ENCODE results near the gene SDF4. TPM values are rescaled to one million over a fixed set of nuclear protein-coding genes. Genes with fewer than 3 reads are reported as not detected.

The SDF4 gene
- total and polyA plus RNA-seq, 2 of the 4 experiments (the other 2 are of a cell fraction): 57.0 to 250 TPM

DNA sequence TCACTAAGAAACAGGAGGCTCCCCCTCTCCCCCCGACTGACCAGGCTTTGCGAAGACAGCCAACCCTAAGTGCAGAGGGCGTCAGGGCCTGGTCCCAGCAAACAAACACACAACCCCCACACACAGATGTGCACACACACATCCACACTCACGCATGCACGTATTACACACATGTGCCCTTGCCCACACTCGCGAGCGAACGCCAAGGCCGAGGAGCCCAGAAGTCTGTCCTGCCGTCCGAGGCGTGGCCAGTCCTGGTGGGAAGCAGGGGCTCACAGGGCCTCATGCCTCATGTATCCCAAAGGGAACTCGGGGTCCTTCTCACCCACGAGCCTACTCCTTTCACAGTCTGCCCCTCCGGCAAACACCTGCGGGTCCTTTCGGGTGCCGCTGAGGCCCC lies 2.0 kb downstream of the SDF4 start (continued):
- TF ChIP-seq CEBPB (IDR thresholded peaks at IDR 0.05; ENCODE audit: low read depth, low read length): no peak
- no peak for TF ChIP-seq CHD1 (IDR thresholded peaks at IDR 0.05; ENCODE audit: low read depth, low read length)
- TF ChIP-seq RFX5 (IDR thresholded peaks at IDR 0.05; ENCODE audit: low read depth, low read length): no peak
- no peak for TF ChIP-seq BHLHE40 (IDR thresholded peaks at IDR 0.05; ENCODE audit: low read depth, low read length)
- no peak for TF ChIP-seq RAD21 (IDR thresholded peaks at IDR 0.05; ENCODE audit: low read length)
- TF ChIP-seq SMC3 (IDR thresholded peaks at IDR 0.05; ENCODE audit: low read depth, low read length): no peak

DNA sequence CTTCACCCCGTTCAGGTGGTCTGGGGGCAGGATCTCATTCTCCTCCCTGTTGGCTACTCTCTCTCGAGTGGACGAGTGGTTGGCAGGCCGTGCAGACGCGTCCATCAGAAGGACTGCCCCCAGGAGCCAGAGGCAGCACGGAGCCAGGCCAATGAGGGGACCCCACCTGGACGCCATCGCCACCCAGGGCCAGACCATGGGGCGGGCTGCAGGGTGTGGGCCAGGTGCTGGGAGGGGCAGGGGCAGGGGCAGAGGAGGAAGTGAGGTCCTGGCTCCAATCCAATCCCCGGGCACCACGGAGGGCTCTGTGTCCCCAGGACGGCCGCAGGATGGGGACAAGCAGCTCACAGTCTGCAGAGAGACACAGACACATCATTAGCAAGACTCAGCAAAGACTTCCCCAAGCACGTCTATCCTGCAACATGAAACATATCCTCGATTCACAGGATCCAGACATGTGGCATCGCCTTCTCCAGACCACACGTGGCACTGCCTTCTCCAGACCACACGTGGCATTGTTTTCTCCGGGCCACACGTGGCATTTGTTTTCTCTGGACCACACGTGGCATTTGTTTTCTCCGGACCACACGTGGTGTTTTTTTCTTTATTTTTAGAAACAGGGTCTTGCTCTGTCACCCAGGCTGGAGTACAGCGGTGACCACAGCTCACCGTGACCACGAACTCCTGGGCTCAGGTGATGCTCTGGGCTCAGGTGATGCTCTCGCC lies 3.0 kb downstream of the SDF4 start:
- DNase-seq: no peak

More for the DNA sequence above, 3.0 kb downstream of the SDF4 start:
- Histone ChIP-seq H3K9me1 (ENCODE audit: insufficient read depth, low read length) (peaks cover 10% of the 10 kb centered on the region), H3K79me1 (ENCODE audit: low read depth in 1 of 2, low read length in 2 of 2) (peaks cover 16 to 74% of the 10 kb centered on the region in 2 experiments; a peak in 3 of 4 replicates), H3K9me3 (ENCODE audit: control insufficient read depth, insufficient read depth, low read length) (peaks cover 3% of the 10 kb centered on the region), H2AK9ac (replicated peaks; ENCODE audit: low read depth, low read length, poor library complexity) (no peak overlapping the region), H3K4me3 (ENCODE audit: insufficient read depth, low read depth, low read length) (no peak overlapping the region), H2AK5ac (ENCODE audit: low read depth, low read length) (no peak overlapping the region), H3K23ac (ENCODE audit: low read depth, low read length) (no peak overlapping the region), H4K20me1 (ENCODE audit: insufficient read depth, low read length) (peaks cover 54% of the 10 kb centered on the region), H3K4me2 (ENCODE audit: low read depth, low read length) (no peak overlapping the region), H4K5ac (ENCODE audit: low read depth, low read length) (no peak overlapping the region), H3K14ac (replicated peaks; ENCODE audit: low read depth, low read length) (no peak overlapping the region), H2BK5ac (ENCODE audit: low read depth, low read length, poor library complexity, severe bottlenecking) (no peak overlapping the region), H3K36me3 (ENCODE audit: control insufficient read depth, insufficient read depth, low read length) (peaks cover 47% of the 10 kb centered on the region), H2BK20ac (ENCODE audit: low read depth, low read length) (no peak overlapping the region), H2BK120ac (ENCODE audit: low read depth, low read length) (no peak overlapping the region), H3K18ac (ENCODE audit: low read depth, low read length) (no peak overlapping the region), H3K27me3 (ENCODE audit: control insufficient read depth, insufficient read depth, low read length) (no peaks in the 10 kb centered on the region), H3K4ac (ENCODE audit: low read depth, low read length) (no peak overlapping the region), H3K9ac (ENCODE audit: low read depth, low read length) (no peak overlapping the region), H3K4me1 (ENCODE audit: control insufficient read depth, insufficient read depth, low read length) (peaks cover 13% of the 10 kb centered on the region; the same call in 1 of the 2 replicates), H3K27ac (ENCODE audit: insufficient read depth, low read length) (no peak overlapping the region), H3K56ac (ENCODE audit: extremely low read depth, insufficient read depth, low read length) (no peak overlapping the region), H4K8ac (ENCODE audit: low read depth in 2 of 2, low read length in 2 of 2) (no peak overlapping the region), H4K91ac (ENCODE audit: insufficient read depth, low read depth, low read length) (no peak overlapping the region), H2BK15ac (ENCODE audit: low read depth, low read length) (no peak overlapping the region), H2AFZ (replicated peaks; ENCODE audit: low read length, poor library complexity) (no peak overlapping the region)
- TF ChIP-seq, protein P1, sequence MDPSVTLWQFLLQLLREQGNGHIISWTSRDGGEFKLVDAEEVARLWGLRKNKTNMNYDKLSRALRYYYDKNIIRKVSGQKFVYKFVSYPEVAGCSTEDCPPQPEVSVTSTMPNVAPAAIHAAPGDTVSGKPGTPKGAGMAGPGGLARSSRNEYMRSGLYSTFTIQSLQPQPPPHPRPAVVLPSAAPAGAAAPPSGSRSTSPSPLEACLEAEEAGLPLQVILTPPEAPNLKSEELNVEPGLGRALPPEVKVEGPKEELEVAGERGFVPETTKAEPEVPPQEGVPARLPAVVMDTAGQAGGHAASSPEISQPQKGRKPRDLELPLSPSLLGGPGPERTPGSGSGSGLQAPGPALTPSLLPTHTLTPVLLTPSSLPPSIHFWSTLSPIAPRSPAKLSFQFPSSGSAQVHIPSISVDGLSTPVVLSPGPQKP (IDR thresholded peaks at IDR 0.05; ENCODE audit: borderline replicate concordance, low read depth, low read length): no peak
- TF ChIP-seq, protein P2, sequence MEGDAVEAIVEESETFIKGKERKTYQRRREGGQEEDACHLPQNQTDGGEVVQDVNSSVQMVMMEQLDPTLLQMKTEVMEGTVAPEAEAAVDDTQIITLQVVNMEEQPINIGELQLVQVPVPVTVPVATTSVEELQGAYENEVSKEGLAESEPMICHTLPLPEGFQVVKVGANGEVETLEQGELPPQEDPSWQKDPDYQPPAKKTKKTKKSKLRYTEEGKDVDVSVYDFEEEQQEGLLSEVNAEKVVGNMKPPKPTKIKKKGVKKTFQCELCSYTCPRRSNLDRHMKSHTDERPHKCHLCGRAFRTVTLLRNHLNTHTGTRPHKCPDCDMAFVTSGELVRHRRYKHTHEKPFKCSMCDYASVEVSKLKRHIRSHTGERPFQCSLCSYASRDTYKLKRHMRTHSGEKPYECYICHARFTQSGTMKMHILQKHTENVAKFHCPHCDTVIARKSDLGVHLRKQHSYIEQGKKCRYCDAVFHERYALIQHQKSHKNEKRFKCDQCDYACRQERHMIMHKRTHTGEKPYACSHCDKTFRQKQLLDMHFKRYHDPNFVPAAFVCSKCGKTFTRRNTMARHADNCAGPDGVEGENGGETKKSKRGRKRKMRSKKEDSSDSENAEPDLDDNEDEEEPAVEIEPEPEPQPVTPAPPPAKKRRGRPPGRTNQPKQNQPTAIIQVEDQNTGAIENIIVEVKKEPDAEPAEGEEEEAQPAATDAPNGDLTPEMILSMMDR (conservative IDR thresholded peaks at IDR 0.05; ENCODE audit: low read depth, low read length): no peak
- TF ChIP-seq POLR2A (IDR thresholded peaks at IDR 0.05; ENCODE audit: low read depth, low read length) (no peak), MXI1 (IDR thresholded peaks at IDR 0.05; ENCODE audit: borderline replicate concordance, low read depth, low read length) (no peak), RCOR1 (IDR thresholded peaks at IDR 0.05; ENCODE audit: insufficient replicate concordance, low read length) (no peak)
- ChIA-PET POLR2A (ENCODE audit: unreplicated experiment) (no interaction called here), CTCF (no interaction called here)
- intact Hi-C loops (cut with micrococcal nuclease) (no loop called here), in situ Hi-C loops (cut with MboI; ENCODE audit: low sequenced_read_pairs) (no loop called here), dilution Hi-C loops (cut with HindIII; ENCODE audit: low sequenced_read_pairs, unreplicated experiment) (no loop called here)
- no peak for ATAC-seq (ENCODE audit: low read depth)
- WGBS, 2 experiments (ENCODE audit: extremely low coverage in 2 of 2, insufficient read length in 1 of 2): 99% methylated on average over 13 of the region's 28 CpGs; no CpG with 5 or more reads in 1 of the 2 experiments
- no TSS peak for BruUV-seq (replicated peaks)

All from IMR-90 (cell line).